Measurements from ENCODE around the gene ZSCAN30. TPM values are rescaled to one million over a fixed set of nuclear protein-coding genes. Genes with fewer than 3 reads are reported as not detected.

Gene ZSCAN30
- total and polyA plus RNA-seq, 10 of the 15 experiments (the other 5 are each of a cell fraction or from before 2014, with no cell fraction given): 2.7 to 15.7 (median 11.2) TPM

DNA sequence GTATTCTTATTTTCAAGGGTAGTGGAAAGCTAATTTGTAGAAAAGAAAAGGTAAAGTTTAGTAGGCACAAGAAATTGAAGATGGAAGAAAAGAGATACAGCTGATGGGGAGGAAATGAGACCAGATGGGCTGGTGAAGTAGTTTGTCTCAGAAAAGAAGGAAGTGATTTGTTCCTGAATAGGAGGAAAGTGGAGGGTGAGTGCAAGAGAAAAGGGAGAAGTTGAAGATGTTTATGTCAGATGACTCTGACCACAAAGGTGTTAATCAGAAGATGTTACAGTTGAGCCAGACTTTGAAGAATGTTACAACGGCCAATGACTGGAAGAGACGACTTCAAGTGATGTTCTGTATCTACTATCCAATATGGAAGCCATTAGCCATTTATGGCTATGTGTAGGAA, 21.2 kb downstream of the ZSCAN30 start:
- intact Hi-C loops (cut with micrococcal nuclease; ENCODE audit: unreplicated experiment) (no loop called here), in situ Hi-C loops (cut with MboI) (no loop called here)
- Histone ChIP-seq H3K9me3 (replicated peaks; ENCODE audit: control insufficient read depth, insufficient read depth, low read length) (peaks cover 11% of the 10 kb centered on the region; the same call in 2 of the 3 replicates), H3K79me2 (ENCODE audit: control insufficient read depth, insufficient read depth, low read length) (no peaks in the 10 kb centered on the region), H3K4me2 (ENCODE audit: control insufficient read depth, insufficient read depth) (no peak overlapping the region), H3K4me1 (ENCODE audit: control insufficient read depth, insufficient read depth, low read length) (no peaks in the 10 kb centered on the region), H3K36me3 (ENCODE audit: control insufficient read depth in 2 of 2, insufficient read depth in 2 of 2, low read length in 1 of 2) (no peaks in the 10 kb centered on the region), H3K4me3 (no peak overlapping the region), H3K9ac (ENCODE audit: control insufficient read depth, insufficient read depth, low read length) (no peak overlapping the region), H2AFZ (ENCODE audit: control insufficient read depth, low read depth, low read length) (no peak overlapping the region), H4K20me1 (ENCODE audit: control insufficient read depth, insufficient read depth) (no peaks in the 10 kb centered on the region), H3K27me3 (replicated peaks in 1 of 2; ENCODE audit: control insufficient read depth in 2 of 2, insufficient read depth in 2 of 2, low read length in 1 of 2) (no peaks in the 10 kb centered on the region), H3K27ac (ENCODE audit: control insufficient read depth, insufficient read depth) (no peak overlapping the region)
- CTCF ChIA-PET: interaction anchor here (1.0 kb wide), 1 partner anchor 20 kb away, joined by 3 read pairs; no protein-coding TSS in a partner anchor
- ATAC-seq (no peak), DNase-seq (ENCODE audit: low read depth, low spot score) (no peak), FAIRE-seq (no peak)
- SMC1A ChIA-PET (ENCODE audit: uncharacterized antibody, unreplicated experiment): interaction anchor here (1.0 to 1.3 kb wide), 2 partner anchors 15 to 52 kb away, joined by 3 to 5 read pairs; no protein-coding TSS in a partner anchor
- POLR2A ChIA-PET: no interaction called here
- BruUV-seq (replicated peaks): no TSS peak
- RAD21 ChIA-PET (ENCODE audit: unreplicated experiment): no interaction called here
- WGBS (ENCODE audit: insufficient coverage, insufficient replicate concordance, low lambda C conversion rate, missing lambda C conversion rate): 3% methylated on average over 2 of the region's 2 CpGs
- TF ChIP-seq, protein P1, sequence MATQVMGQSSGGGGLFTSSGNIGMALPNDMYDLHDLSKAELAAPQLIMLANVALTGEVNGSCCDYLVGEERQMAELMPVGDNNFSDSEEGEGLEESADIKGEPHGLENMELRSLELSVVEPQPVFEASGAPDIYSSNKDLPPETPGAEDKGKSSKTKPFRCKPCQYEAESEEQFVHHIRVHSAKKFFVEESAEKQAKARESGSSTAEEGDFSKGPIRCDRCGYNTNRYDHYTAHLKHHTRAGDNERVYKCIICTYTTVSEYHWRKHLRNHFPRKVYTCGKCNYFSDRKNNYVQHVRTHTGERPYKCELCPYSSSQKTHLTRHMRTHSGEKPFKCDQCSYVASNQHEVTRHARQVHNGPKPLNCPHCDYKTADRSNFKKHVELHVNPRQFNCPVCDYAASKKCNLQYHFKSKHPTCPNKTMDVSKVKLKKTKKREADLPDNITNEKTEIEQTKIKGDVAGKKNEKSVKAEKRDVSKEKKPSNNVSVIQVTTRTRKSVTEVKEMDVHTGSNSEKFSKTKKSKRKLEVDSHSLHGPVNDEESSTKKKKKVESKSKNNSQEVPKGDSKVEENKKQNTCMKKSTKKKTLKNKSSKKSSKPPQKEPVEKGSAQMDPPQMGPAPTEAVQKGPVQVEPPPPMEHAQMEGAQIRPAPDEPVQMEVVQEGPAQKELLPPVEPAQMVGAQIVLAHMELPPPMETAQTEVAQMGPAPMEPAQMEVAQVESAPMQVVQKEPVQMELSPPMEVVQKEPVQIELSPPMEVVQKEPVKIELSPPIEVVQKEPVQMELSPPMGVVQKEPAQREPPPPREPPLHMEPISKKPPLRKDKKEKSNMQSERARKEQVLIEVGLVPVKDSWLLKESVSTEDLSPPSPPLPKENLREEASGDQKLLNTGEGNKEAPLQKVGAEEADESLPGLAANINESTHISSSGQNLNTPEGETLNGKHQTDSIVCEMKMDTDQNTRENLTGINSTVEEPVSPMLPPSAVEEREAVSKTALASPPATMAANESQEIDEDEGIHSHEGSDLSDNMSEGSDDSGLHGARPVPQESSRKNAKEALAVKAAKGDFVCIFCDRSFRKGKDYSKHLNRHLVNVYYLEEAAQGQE (IDR thresholded peaks at IDR 0.05; ENCODE audit: low read depth, low read length): no peak
- TF ChIP-seq PAX8 (IDR thresholded peaks at IDR 0.05): no peak
- no peak for TF ChIP-seq RCOR1 (conservative IDR thresholded peaks at IDR 0.05; ENCODE audit: low read depth, low read length)
- no peak for TF ChIP-seq EZH2 (IDR thresholded peaks at IDR 0.05; ENCODE audit: borderline replicate concordance, control insufficient read depth, low read depth, low read length)
- TF ChIP-seq ZBED1 (IDR thresholded peaks at IDR 0.05; ENCODE audit: borderline replicate concordance): no peak
- TF ChIP-seq MYB (IDR thresholded peaks at IDR 0.05; ENCODE audit: borderline replicate concordance, low read depth, low read length): no peak
- no peak for TF ChIP-seq TCF12 (IDR thresholded peaks at IDR 0.05; ENCODE audit: low read depth, low read length)
- TF ChIP-seq HDAC6 (IDR thresholded peaks at IDR 0.05; ENCODE audit: unreplicated experiment): no peak
- no peak for TF ChIP-seq CBFB (IDR thresholded peaks at IDR 0.05; ENCODE audit: low read depth)
- TF ChIP-seq, protein P2, sequence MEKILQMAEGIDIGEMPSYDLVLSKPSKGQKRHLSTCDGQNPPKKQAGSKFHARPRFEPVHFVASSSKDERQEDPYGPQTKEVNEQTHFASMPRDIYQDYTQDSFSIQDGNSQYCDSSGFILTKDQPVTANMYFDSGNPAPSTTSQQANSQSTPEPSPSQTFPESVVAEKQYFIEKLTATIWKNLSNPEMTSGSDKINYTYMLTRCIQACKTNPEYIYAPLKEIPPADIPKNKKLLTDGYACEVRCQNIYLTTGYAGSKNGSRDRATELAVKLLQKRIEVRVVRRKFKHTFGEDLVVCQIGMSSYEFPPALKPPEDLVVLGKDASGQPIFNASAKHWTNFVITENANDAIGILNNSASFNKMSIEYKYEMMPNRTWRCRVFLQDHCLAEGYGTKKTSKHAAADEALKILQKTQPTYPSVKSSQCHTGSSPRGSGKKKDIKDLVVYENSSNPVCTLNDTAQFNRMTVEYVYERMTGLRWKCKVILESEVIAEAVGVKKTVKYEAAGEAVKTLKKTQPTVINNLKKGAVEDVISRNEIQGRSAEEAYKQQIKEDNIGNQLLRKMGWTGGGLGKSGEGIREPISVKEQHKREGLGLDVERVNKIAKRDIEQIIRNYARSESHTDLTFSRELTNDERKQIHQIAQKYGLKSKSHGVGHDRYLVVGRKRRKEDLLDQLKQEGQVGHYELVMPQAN (conservative IDR thresholded peaks at IDR 0.05): no peak
- TF ChIP-seq, protein P3, sequence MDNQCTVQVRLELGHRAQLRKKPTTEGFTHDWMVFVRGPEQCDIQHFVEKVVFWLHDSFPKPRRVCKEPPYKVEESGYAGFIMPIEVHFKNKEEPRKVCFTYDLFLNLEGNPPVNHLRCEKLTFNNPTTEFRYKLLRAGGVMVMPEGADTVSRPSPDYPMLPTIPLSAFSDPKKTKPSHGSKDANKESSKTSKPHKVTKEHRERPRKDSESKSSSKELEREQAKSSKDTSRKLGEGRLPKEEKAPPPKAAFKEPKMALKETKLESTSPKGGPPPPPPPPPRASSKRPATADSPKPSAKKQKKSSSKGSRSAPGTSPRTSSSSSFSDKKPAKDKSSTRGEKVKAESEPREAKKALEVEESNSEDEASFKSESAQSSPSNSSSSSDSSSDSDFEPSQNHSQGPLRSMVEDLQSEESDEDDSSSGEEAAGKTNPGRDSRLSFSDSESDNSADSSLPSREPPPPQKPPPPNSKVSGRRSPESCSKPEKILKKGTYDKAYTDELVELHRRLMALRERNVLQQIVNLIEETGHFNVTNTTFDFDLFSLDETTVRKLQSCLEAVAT (IDR thresholded peaks at IDR 0.05): no peak
- no peak for TF ChIP-seq HCFC1 (IDR thresholded peaks at IDR 0.05; ENCODE audit: low read length)
- no peak for TF ChIP-seq SIN3A (IDR thresholded peaks at IDR 0.05; ENCODE audit: low read depth, low read length)
- no peak for TF ChIP-seq SMC3 (IDR thresholded peaks at IDR 0.05; ENCODE audit: borderline replicate concordance, low read length)
- TF ChIP-seq HDGF (IDR thresholded peaks at IDR 0.05): no peak
- no peak for TF ChIP-seq POLR2A (IDR thresholded peaks at IDR 0.05; ENCODE audit: low read depth, low read length)
- TF ChIP-seq, protein P4, sequence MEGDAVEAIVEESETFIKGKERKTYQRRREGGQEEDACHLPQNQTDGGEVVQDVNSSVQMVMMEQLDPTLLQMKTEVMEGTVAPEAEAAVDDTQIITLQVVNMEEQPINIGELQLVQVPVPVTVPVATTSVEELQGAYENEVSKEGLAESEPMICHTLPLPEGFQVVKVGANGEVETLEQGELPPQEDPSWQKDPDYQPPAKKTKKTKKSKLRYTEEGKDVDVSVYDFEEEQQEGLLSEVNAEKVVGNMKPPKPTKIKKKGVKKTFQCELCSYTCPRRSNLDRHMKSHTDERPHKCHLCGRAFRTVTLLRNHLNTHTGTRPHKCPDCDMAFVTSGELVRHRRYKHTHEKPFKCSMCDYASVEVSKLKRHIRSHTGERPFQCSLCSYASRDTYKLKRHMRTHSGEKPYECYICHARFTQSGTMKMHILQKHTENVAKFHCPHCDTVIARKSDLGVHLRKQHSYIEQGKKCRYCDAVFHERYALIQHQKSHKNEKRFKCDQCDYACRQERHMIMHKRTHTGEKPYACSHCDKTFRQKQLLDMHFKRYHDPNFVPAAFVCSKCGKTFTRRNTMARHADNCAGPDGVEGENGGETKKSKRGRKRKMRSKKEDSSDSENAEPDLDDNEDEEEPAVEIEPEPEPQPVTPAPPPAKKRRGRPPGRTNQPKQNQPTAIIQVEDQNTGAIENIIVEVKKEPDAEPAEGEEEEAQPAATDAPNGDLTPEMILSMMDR (IDR thresholded peaks at IDR 0.05 in 2 of 3, conservative IDR thresholded peaks at IDR 0.05 in 1 of 3; ENCODE audit: control insufficient read depth in 2 of 3, extremely low read depth in 1 of 3, insufficient read depth in 1 of 3, low read depth in 3 of 3, low read length in 3 of 3): no peak

Measured in GM12878 (cell line).